Esophagus muscularis mucosa (tissue), 4 donors: ENCODE measurements around the gene C12orf42. TPM values are rescaled to one million over a fixed set of nuclear protein-coding genes. Genes with fewer than 3 reads are reported as not detected.

Experiments
- DNase-seq: peaks from one replicate; pipeline ENCODE4 v3.0.0-alpha.2; 2017; ENCODE audit errors: extremely low spot score
- H3K27ac ChIP-seq, 4 donors: fragments of 200-600 bp; sonication (generic); replicated peaks in 1 of 4; 1 replicate in 3 of 4; 2 replicates in 1 of 4; pipeline ENCODE4 v1.5.1; 2016 to 2019; ENCODE audit warnings: mild to moderate bottlenecking in 1 of 4
- H3K27me3 ChIP-seq, 4 donors: fragments of 200-600 bp; sonication (generic); one replicate each; pipeline versions ENCODE4 v1.5.1 to v1.6.0; 2016 to 2019
- H3K36me3 ChIP-seq, 4 donors: fragments of 200-600 bp; sonication (generic); one replicate each; pipeline ENCODE4 v1.5.1; 2016 to 2019
- H3K4me1 ChIP-seq, 4 donors: fragments of 200-600 bp; sonication (generic); one replicate each; pipeline ENCODE4 v1.5.1; 2016 to 2019
- H3K4me3 ChIP-seq, 4 donors: fragments of 200-600 bp; sonication (generic); 1 replicate in 2 of 4; 2 replicates in 2 of 4; pipeline ENCODE4 v1.5.1; 2016 to 2019; ENCODE audit warnings: mild to moderate bottlenecking in 4 of 4, moderate library complexity in 1 of 4
- H3K9me3 ChIP-seq, 4 donors: fragments of 200-600 bp; sonication (generic); 1 replicate in 3 of 4; 2 replicates in 1 of 4; pipeline ENCODE4 v1.5.1; 2016 to 2019
- EP300 ChIP-seq: sonication (generic); formaldehyde crosslinking; IDR thresholded peaks from one replicate; pipeline ENCODE4 v1.6.1; 2017; ENCODE audit warnings: antibody characterized with exemption
- POLR2A ChIP-seq: fragments of 450-650 bp; IDR thresholded peaks from one replicate; pipeline ENCODE4 v1.6.1; 2017; ENCODE audit warnings: antibody characterized with exemption, moderate library complexity, mild to moderate bottlenecking, low read depth
- POLR2AphosphoS5 ChIP-seq, 2 donors: sonication (generic); formaldehyde crosslinking; IDR thresholded peaks; one replicate each; pipeline ENCODE4 v1.6.1; 2017; ENCODE audit warnings: antibody characterized with exemption in 2 of 2
- WGBS: methylation state at CpG from one replicate; pipeline ENCODE4 v1.1.5; 2018; 5-methylcytosine and 5-hydroxymethylcytosine counted together
- intact Hi-C: fragments of 100-400 bp; cut with DNase I; formaldehyde crosslinking; loops from one replicate; pipeline ENCODE4 v1.15.1; 2023
- total RNA-seq, 4 donors: library from RNA; depleted of rRNA; stranded (reverse); fragments of >200 nt; gene quantifications; one replicate each; pipeline versions ENCODE4 v1.1.0 to v1.2.1, GENCODE V29; 2016
- TF ChIP-seq, protein P1 (sequence below), 3 experiments: fragments of 200-600 bp in 2 of 3; fragments of 450-650 bp in 1 of 3; sonication (generic) in 2 of 3; IDR thresholded peaks; one replicate each; pipeline ENCODE4 v1.5.1; 2017 to 2019; ENCODE audit warnings: antibody characterized with exemption in 3 of 3, mild to moderate bottlenecking in 2 of 3, moderate library complexity in 1 of 3

The C12orf42 gene
- total RNA-seq, 4 donors from 2014 or later, result not detected

DNA sequence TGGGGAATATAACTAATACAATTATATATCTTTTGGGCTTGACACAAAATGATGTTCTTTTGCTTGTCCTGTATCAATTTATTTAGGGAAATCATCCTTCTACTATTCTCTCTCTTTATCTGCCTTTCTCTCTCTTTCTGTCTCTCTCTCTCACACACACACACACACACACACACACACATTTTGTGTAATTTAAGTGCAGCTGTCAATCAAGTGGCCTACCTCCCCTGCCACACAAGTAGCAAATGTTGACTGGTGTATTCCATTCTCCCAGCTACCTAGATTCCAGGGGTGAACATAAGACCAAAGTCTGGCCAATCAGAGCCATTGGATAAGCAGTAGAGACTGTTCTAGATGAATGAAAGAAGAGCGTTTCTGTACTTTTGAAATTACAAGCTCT is 127.6 kb downstream of the C12orf42 start:
- no peaks in the 10 kb centered on the region for H3K36me3 ChIP-seq
- WGBS, result 94% methylated on average over 1 of the region's 1 CpG
- no peak for DNase-seq

DNA sequence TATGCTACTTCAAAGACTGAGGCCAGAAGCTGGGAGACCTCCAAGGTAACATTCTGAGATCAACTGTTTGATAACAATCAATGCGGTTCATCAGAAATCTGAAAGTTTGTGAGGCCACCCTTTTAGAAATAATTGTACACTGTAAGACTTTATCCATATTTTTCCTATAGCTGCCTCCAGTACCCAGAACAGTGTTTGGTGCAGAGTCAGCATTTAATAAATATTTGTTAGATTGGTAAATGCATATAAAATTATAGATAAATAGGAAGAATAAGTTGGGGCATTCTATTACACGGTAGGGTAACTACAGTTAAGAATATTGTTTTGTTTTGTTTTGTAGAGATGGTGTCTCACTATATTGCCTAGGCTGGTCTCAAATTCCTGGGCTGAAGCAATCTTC is 141.4 kb downstream of the C12orf42 start:
- H3K9me3 ChIP-seq, result no peaks in the 10 kb centered on the region
- no peaks in the 10 kb centered on the region for H3K27me3 ChIP-seq
- intact Hi-C loops, result no loop called here
- no peaks in the 10 kb centered on the region for H3K4me1 ChIP-seq
- no peak overlapping the region for H3K27ac ChIP-seq
- 50% methylated on average over 2 of the region's 2 CpGs for WGBS
- TF ChIP-seq EP300, result no peak
- TF ChIP-seq POLR2AphosphoS5 (IDR thresholded peaks at IDR 0.05), result no peak
- no peak for TF ChIP-seq POLR2A
- TF ChIP-seq, protein P1, sequence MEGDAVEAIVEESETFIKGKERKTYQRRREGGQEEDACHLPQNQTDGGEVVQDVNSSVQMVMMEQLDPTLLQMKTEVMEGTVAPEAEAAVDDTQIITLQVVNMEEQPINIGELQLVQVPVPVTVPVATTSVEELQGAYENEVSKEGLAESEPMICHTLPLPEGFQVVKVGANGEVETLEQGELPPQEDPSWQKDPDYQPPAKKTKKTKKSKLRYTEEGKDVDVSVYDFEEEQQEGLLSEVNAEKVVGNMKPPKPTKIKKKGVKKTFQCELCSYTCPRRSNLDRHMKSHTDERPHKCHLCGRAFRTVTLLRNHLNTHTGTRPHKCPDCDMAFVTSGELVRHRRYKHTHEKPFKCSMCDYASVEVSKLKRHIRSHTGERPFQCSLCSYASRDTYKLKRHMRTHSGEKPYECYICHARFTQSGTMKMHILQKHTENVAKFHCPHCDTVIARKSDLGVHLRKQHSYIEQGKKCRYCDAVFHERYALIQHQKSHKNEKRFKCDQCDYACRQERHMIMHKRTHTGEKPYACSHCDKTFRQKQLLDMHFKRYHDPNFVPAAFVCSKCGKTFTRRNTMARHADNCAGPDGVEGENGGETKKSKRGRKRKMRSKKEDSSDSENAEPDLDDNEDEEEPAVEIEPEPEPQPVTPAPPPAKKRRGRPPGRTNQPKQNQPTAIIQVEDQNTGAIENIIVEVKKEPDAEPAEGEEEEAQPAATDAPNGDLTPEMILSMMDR (IDR thresholded peaks at IDR 0.05), result no peak
- H3K4me3 ChIP-seq, result no peak overlapping the region
- H3K36me3 ChIP-seq, result no peaks in the 10 kb centered on the region
- no peak for DNase-seq

More for the DNA sequence above, 127.6 kb downstream of the C12orf42 start:
- TF ChIP-seq, protein P1 (IDR thresholded peaks at IDR 0.05), result no peak
- TF ChIP-seq EP300, result no peak
- no peak for TF ChIP-seq POLR2A
- no peak for TF ChIP-seq POLR2AphosphoS5 (IDR thresholded peaks at IDR 0.05)
- Histone ChIP-seq H3K4me1 (no peaks in the 10 kb centered on the region), H3K9me3 (peaks cover 0 to 13% (median under 1%) of the 10 kb centered on the region in 4 donors), H3K27me3 (no peaks in the 10 kb centered on the region), H3K4me3 (no peak overlapping the region), H3K27ac (no peak overlapping the region)
- intact Hi-C loops, result no loop called here

DNA sequence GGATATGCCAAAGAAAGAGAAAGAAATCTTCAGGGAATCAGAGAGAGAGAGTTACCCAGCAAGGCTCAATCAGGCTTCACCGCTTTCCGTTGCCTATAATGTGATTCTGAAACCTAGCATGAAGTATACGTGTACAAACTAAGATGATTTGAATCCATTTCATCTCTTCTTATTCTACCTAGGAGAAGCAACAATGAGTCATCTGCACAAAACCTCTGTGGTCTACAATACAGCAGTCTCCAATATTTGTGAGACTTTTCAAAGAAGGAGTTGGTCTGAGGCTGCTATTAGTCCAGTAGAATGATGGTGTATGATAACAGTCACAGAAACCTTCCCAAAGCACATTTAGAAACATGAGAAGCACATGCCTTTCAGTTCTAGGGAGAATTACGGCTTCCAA is 141.9 kb downstream of the C12orf42 start:
- no peaks in the 10 kb centered on the region for H3K4me1 ChIP-seq
- WGBS, result 86% methylated on average over 4 of the region's 4 CpGs
- intact Hi-C loops, result no loop called here
- no peaks in the 10 kb centered on the region for H3K36me3 ChIP-seq
- DNase-seq, result no peak
- no peaks in the 10 kb centered on the region for H3K27me3 ChIP-seq
- no peak overlapping the region for H3K4me3 ChIP-seq
- H3K27ac ChIP-seq, result no peak overlapping the region
- H3K9me3 ChIP-seq, result no peaks in the 10 kb centered on the region
- no peak for TF ChIP-seq EP300
- TF ChIP-seq POLR2AphosphoS5 (IDR thresholded peaks at IDR 0.05), result no peak
- TF ChIP-seq, protein P1 (IDR thresholded peaks at IDR 0.05), result no peak
- TF ChIP-seq POLR2A, result no peak

DNA sequence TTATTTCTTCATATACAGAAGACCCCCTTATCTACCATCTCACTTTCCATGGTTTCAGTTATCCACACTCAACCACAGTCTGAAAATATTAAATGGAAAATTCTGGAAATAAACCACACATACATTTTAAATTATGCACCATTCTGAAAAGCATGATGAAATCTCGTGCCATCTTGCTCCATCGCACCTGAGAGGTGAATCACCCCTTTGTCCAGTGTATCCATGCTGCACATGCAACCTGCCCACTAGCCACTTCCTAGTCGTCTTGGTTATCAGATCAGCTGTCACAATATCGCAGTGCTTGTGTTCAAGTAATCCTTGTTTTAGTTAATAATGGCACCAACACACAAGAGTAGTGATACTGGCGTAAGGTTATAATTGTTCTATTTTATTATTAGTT is 145.7 kb downstream of the C12orf42 start:
- no peaks in the 10 kb centered on the region for H3K4me1 ChIP-seq
- H3K27me3 ChIP-seq, result no peaks in the 10 kb centered on the region
- H3K4me3 ChIP-seq, result no peak overlapping the region
- DNase-seq, result no peak
- no peak for TF ChIP-seq EP300
- no peak for TF ChIP-seq POLR2A
- H3K27ac ChIP-seq, result no peak overlapping the region
- no peaks in the 10 kb centered on the region for H3K36me3 ChIP-seq
- 83% methylated on average over 5 of the region's 5 CpGs for WGBS
- intact Hi-C loops, result no loop called here
- H3K9me3 ChIP-seq, result no peaks in the 10 kb centered on the region

DNA sequence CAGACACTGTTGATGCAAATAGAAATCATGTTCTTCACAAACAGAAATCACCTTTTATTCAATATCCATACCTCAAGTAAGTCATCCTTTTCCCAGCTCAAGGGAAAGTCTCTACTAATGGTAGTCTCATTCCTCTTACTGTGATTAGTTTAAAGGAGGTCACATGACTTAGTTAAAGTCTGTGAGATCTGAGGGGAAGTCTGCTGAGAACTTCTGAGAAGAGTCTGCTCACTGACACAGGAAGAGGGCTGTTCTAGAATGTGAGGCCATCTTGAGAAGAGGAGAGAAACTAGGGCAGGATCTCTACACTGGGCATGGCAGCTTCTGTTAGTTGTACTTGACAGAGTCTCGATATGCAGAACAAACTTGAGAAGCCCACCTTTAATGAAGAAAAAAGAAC is 146.8 kb downstream of the C12orf42 start:
- DNase-seq, result no peak
- Histone ChIP-seq H3K36me3 (no peaks in the 10 kb centered on the region), H3K27ac (no peak overlapping the region), H3K27me3 (no peaks in the 10 kb centered on the region), H3K4me1 (no peaks in the 10 kb centered on the region), H3K9me3 (no peaks in the 10 kb centered on the region), H3K4me3 (no peak overlapping the region)
- TF ChIP-seq, protein P1 (IDR thresholded peaks at IDR 0.05), result no peak
- TF ChIP-seq EP300 (no peak), POLR2AphosphoS5 (IDR thresholded peaks at IDR 0.05) (no peak), POLR2A (no peak)
- 74% methylated on average over 1 of the region's 1 CpG for WGBS
- intact Hi-C loops, result no loop called here
